22Rv1 (cell line): Measurements from ENCODE around the gene CHMP2A.

Source experiments
- ZFX ChIP-seq: fragments of 450-650 bp; IDR thresholded peaks from 2 replicates; pipeline ENCODE4 v1.6.1; 2017; ENCODE audit warnings: antibody characterized with exemption, borderline replicate concordance
- TF ChIP-seq, protein P1 (sequence below): fragments of 450-650 bp; IDR thresholded peaks from 2 replicates; pipeline ENCODE4 v1.5.1; 2017; ENCODE audit warnings: mild to moderate bottlenecking

DNA sequence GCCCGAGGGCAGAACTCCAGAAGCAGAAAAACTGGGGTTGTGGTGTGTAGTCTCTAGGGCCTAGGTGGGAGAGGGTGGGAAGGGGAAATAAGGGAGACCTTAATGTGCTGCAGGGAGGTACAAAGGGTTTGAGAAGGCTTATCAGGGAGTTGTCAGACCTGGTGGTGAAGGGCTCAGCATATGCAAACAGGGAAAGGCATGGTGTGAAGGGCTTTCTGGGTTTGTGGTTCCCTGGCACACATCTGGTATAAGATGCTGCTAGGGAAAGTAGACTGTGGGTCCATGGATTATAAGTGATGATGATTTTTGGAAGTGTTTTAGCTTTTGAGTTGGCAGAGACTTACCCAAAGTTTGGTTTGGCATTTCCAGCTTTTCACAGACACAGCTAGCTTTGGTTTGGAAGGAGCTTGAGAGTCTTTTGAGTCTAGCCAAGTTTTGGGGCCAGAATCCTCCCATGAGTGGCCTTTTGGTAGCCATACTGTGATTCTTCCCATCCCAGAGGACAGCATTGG is 8.8 kb downstream of the CHMP2A start:
- TF ChIP-seq, protein P1, sequence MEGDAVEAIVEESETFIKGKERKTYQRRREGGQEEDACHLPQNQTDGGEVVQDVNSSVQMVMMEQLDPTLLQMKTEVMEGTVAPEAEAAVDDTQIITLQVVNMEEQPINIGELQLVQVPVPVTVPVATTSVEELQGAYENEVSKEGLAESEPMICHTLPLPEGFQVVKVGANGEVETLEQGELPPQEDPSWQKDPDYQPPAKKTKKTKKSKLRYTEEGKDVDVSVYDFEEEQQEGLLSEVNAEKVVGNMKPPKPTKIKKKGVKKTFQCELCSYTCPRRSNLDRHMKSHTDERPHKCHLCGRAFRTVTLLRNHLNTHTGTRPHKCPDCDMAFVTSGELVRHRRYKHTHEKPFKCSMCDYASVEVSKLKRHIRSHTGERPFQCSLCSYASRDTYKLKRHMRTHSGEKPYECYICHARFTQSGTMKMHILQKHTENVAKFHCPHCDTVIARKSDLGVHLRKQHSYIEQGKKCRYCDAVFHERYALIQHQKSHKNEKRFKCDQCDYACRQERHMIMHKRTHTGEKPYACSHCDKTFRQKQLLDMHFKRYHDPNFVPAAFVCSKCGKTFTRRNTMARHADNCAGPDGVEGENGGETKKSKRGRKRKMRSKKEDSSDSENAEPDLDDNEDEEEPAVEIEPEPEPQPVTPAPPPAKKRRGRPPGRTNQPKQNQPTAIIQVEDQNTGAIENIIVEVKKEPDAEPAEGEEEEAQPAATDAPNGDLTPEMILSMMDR: no peak
- no peak for TF ChIP-seq ZFX
